Stomach (tissue), 9 donors: ENCODE measurements around the gene CLDN25. TPM values are rescaled to one million over a fixed set of nuclear protein-coding genes. Genes with fewer than 3 reads are reported as not detected.

Experiments used
- DNase-seq, 2 donors: peaks; one replicate each; pipeline versions ENCODE4 v3.0.0 to v3.0.0-alpha.2; 2013 to 2019
- H3K27ac ChIP-seq, 5 donors: fragments of 200-600 bp in 4 of 5; sonication (generic) in 4 of 5; one replicate each; pipeline ENCODE4 v1.5.1; 2013 to 2019; ENCODE audit warnings: mild to moderate bottlenecking in 1 of 5, moderate library complexity in 1 of 5
- H3K27me3 ChIP-seq, 3 donors: fragments of 200-600 bp; sonication (generic); one replicate each; pipeline ENCODE4 v1.5.1; 2017 to 2019; ENCODE audit warnings: mixed run types in 1 of 3
- H3K36me3 ChIP-seq, 4 donors: fragments of 200-600 bp; sonication (generic); 1 replicate in 3 of 4; 2 replicates in 1 of 4; pipeline ENCODE4 v1.5.1; 2016 to 2019
- H3K4me1 ChIP-seq, 4 donors: fragments of 200-600 bp; sonication (generic); one replicate each; pipeline ENCODE4 v1.5.1; 2016 to 2019
- H3K4me3 ChIP-seq, 4 donors: fragments of 200-600 bp; sonication (generic) in 3 of 4; one replicate each; pipeline ENCODE4 v1.5.1; 2016 to 2019; ENCODE audit warnings: mild to moderate bottlenecking in 1 of 4
- H3K9me3 ChIP-seq, 4 donors: fragments of 200-600 bp; sonication (generic); one replicate each; pipeline ENCODE4 v1.5.1; 2016 to 2019
- EP300 ChIP-seq: sonication (generic); formaldehyde crosslinking; IDR thresholded peaks from one replicate; pipeline ENCODE4 v1.6.1; 2017; ENCODE audit warnings: antibody characterized with exemption
- POLR2A ChIP-seq, 4 donors: fragments of 450-650 bp; IDR thresholded peaks; one replicate each; pipeline ENCODE4 v1.6.1; 2016; ENCODE audit warnings: antibody characterized with exemption in 4 of 4, control low read depth in 2 of 4, mild to moderate bottlenecking in 1 of 4, moderate library complexity in 1 of 4
- POLR2AphosphoS5 ChIP-seq, 3 donors: sonication (generic); formaldehyde crosslinking; IDR thresholded peaks; one replicate each; pipeline ENCODE4 v1.6.1; 2016; ENCODE audit warnings: antibody characterized with exemption in 3 of 3
- WGBS, 5 donors: extraction: QIAGEN DNeasy Blood & Tissue Kit in 3 of 5; methylation state at CpG; one replicate each; pipeline versions ENCODE4 v1.1.5 to v1.1.7; 2013 to 2018; 5-methylcytosine and 5-hydroxymethylcytosine counted together
- intact Hi-C: fragments of 100-400 bp; cut with DNase I; formaldehyde crosslinking; loops from one replicate; pipeline ENCODE4 v1.15.1; 2023; ENCODE audit warnings: low total_unique reads
- polyA plus RNA-seq, 3 donors: library from polyadenylated mRNA; stranded (reverse); fragments of 200-250 nt; gene quantifications; one replicate each; pipeline ENCODE4 v1.2.3, GENCODE V29; 2013
- small RNA-seq, 4 donors: library from RNA; depleted of rRNA; stranded (forward); fragments of <200 nt; gene quantifications; one replicate each; pipeline ENCODE3, GENCODE V24; 2016
- total RNA-seq, 5 donors: library from RNA; depleted of rRNA; stranded (reverse); fragments of >200 nt; gene quantifications; one replicate each; pipeline versions ENCODE4 v1.1.0 to v1.2.3, GENCODE V29; 2014 to 2016
- TF ChIP-seq, protein P1 (sequence below), 7 experiments: fragments of 450-650 bp in 4 of 7; fragments of 200-600 bp in 3 of 7; sonication (generic) in 3 of 7; IDR thresholded peaks; one replicate each; pipeline ENCODE4 v1.5.1; 2016 to 2019; ENCODE audit warnings: antibody characterized with exemption in 7 of 7, control low read depth in 2 of 7, mild to moderate bottlenecking in 1 of 7
- donor health status: healthy with polysubstance abuse.
- donor health status: Bipolar disorder and iron deficiency.
- donor health status: healthy.

Gene CLDN25
- total and polyA plus RNA-seq, 8 donors: not detected

DNA sequence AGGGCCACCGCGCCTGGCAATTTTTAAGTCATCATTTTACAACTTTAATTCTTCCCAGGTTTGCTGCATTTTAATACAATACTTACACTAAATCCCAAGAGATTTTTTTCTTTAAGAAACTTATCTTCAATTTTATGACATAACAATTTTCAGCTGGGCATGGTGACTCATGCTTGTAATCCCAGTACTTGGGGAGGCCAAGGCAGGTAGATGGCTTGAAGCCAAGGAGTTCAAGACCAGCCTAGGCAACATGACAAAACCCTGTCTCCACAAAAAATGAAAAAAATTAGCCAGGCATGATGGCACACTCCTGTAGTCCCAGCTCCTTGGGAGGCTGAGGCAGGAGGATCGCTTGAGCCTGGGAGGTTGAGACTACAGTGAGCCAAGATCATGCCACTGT lies 38.8 kb downstream of the CLDN25 start:
- Histone ChIP-seq H3K36me3 (peaks cover 10 to 80% (median 79%) of the 10 kb centered on the region in 4 donors), H3K4me1 (no peaks in the 10 kb centered on the region), H3K27ac (no peak overlapping the region), H3K4me3 (no peak overlapping the region), H3K27me3 (no peaks in the 10 kb centered on the region), H3K9me3 (no peaks in the 10 kb centered on the region)
- no peak for DNase-seq
- intact Hi-C loops: no loop called here
- TF ChIP-seq, protein P1, sequence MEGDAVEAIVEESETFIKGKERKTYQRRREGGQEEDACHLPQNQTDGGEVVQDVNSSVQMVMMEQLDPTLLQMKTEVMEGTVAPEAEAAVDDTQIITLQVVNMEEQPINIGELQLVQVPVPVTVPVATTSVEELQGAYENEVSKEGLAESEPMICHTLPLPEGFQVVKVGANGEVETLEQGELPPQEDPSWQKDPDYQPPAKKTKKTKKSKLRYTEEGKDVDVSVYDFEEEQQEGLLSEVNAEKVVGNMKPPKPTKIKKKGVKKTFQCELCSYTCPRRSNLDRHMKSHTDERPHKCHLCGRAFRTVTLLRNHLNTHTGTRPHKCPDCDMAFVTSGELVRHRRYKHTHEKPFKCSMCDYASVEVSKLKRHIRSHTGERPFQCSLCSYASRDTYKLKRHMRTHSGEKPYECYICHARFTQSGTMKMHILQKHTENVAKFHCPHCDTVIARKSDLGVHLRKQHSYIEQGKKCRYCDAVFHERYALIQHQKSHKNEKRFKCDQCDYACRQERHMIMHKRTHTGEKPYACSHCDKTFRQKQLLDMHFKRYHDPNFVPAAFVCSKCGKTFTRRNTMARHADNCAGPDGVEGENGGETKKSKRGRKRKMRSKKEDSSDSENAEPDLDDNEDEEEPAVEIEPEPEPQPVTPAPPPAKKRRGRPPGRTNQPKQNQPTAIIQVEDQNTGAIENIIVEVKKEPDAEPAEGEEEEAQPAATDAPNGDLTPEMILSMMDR (IDR thresholded peaks at IDR 0.05): no peak
- TF ChIP-seq POLR2A (IDR thresholded peaks at IDR 0.05): no peak
- no peak for TF ChIP-seq POLR2AphosphoS5 (IDR thresholded peaks at IDR 0.05)
- no peak for TF ChIP-seq EP300
- 97 to 100% (median 99%) methylated on average over 3 of the region's 3 CpGs for WGBS, 5 donors

DNA sequence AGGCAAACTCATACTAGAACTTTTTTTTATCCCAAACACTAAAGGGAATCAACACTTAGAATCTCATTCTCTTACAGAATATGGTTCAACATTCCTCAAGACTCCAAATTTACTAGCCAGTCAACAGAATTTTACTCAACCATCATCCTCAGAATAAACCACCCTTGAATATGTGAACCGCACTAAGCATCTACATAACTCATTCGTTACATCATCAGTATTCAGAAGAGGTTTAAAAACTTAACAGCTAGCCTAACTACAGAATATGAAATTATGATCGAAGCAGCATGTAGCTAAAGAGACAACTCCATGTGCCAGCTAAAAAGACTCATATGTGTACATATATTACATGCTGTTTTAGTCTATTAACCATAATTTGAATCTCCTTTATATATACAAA lies 47.9 kb downstream of the CLDN25 start:
- WGBS, 5 donors: 96 to 99% (median 98%) methylated on average over 3 of the region's 3 CpGs
- TF ChIP-seq POLR2A (IDR thresholded peaks at IDR 0.05) (no peak), EP300 (no peak), POLR2AphosphoS5 (IDR thresholded peaks at IDR 0.05) (no peak)
- TF ChIP-seq, protein P1 (IDR thresholded peaks at IDR 0.05): no peak
- no peaks in the 10 kb centered on the region for H3K4me1 ChIP-seq
- DNase-seq: no peak
- intact Hi-C loops: no loop called here
- no peaks in the 10 kb centered on the region for H3K9me3 ChIP-seq
- no peaks in the 10 kb centered on the region for H3K27me3 ChIP-seq
- H3K4me3 ChIP-seq: no peak overlapping the region
- no peak overlapping the region for H3K27ac ChIP-seq
- H3K36me3 ChIP-seq: peaks cover 0 to 97% (median 91%) of the 10 kb centered on the region in 4 donors

DNA sequence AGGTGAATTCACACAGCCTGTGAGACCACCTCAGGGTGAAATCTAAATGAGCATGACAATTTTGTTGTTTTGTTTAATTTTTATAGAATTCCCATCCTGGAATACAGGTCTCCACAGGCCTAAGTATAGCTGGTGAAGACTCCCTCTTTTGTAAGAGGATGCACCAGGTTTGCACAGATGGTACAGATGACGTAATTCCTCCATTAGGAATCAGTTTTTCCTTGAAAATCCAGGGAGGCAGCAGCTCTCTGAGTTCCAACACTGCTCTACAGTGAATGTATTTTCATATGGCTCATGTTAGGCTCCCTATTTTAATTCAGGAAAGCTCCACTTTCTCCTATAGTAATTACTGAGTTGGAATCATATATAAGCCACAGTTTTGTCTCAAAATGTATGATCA lies 48.6 kb downstream of the CLDN25 start:
- intact Hi-C loops: no loop called here
- H3K36me3 ChIP-seq: peaks cover 0 to 97% (median 91%) of the 10 kb centered on the region in 4 donors
- H3K9me3 ChIP-seq: no peaks in the 10 kb centered on the region
- WGBS, 5 donors: 88 to 96% (median 94%) methylated on average over 1 of the region's 1 CpG
- H3K27ac ChIP-seq: no peak overlapping the region
- H3K4me3 ChIP-seq: no peak overlapping the region
- DNase-seq: no peak
- no peaks in the 10 kb centered on the region for H3K27me3 ChIP-seq
- H3K4me1 ChIP-seq: no peaks in the 10 kb centered on the region
- no peak for TF ChIP-seq POLR2AphosphoS5 (IDR thresholded peaks at IDR 0.05)
- TF ChIP-seq EP300: no peak
- no peak for TF ChIP-seq POLR2A (IDR thresholded peaks at IDR 0.05)
- TF ChIP-seq, protein P1 (IDR thresholded peaks at IDR 0.05): no peak

DNA sequence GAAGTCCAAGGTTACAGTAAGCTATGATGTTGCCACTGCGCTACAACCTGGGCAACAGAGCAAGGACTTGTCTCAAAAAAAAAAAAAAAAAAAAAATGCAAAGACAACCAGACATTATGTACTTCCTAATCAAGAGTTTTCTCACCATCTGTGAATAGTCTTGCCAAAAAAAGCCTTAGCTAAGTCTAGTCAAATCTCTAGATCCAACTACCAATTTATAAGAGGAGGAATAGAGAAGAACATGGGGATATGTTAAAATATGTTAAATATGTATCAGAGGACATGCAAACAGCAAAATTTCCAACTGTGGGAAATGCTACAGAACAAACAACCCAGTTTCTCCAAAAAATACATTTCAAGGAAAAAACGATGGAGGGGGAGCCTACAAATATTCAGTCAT lies 50.2 kb downstream of the CLDN25 start:
- Histone ChIP-seq H3K36me3 (peaks cover 0 to 95% (median 88%) of the 10 kb centered on the region in 4 donors), H3K4me3 (no peak overlapping the region), H3K4me1 (no peaks in the 10 kb centered on the region), H3K9me3 (no peaks in the 10 kb centered on the region), H3K27ac (no peak overlapping the region), H3K27me3 (no peaks in the 10 kb centered on the region)
- DNase-seq: no peak
- intact Hi-C loops: no loop called here
- TF ChIP-seq POLR2A (IDR thresholded peaks at IDR 0.05) (no peak), POLR2AphosphoS5 (IDR thresholded peaks at IDR 0.05) (no peak), EP300 (no peak)
- TF ChIP-seq, protein P1 (IDR thresholded peaks at IDR 0.05): no peak
- WGBS, 5 donors: 86 to 95% (median 92%) methylated on average over 2 of the region's 2 CpGs

Small RNA genes lying within 50 kb of the gene (small RNA-seq; reads per million reads assigned to genes)
- gene LRRC37A13P: 0 reads per million in 4 donors
- 0 reads per million in 4 donors for gene RPS29P19

Other genes with a start within 250 kb of the CLDN25 start
- gene TMPRSS5, start 73.5 kb upstream of the CLDN25 start, total RNA-seq: 1 to 10 TPM in 2 of 5 donors, not detected in 3; 1.3 to 7.7 TPM
- under 1 TPM in 2 of 3 donors, not detected in 1; 0.25 to 0.45 TPM for gene TMPRSS5, start 73.5 kb upstream of the CLDN25 start, polyA plus RNA-seq
- 10 to 100 TPM in 1 of 5 donors, 1 to 10 TPM in 3, under 1 TPM in 1; 0.58 to 22.0 (median 9.6) TPM for gene ZW10, start 6.1 kb upstream of the CLDN25 start, total RNA-seq
- gene ZW10, start 6.1 kb upstream of the CLDN25 start, polyA plus RNA-seq: 1 to 10 TPM; 4.7 to 5.9 (median 5.8) TPM
- 10 to 100 TPM in 2 of 5 donors, 1 to 10 TPM in 2, under 1 TPM in 1; 0.87 to 23.9 (median 8.9) TPM for gene USP28, start 95.8 kb downstream of the CLDN25 start, total RNA-seq
- gene USP28, start 95.8 kb downstream of the CLDN25 start, polyA plus RNA-seq: 1 to 10 TPM; 5.5 to 8.9 (median 7.2) TPM
- under 1 TPM in 1 of 5 donors, not detected in 4; 0.18 TPM for gene HTR3B, start 125.0 kb downstream of the CLDN25 start, total RNA-seq
- not detected for gene HTR3B, start 125.0 kb downstream of the CLDN25 start, polyA plus RNA-seq
- gene HTR3A, start 195.3 kb downstream of the CLDN25 start, total RNA-seq: 1 to 10 TPM in 1 of 5 donors, not detected in 4; 1.7 TPM
- gene HTR3A, start 195.3 kb downstream of the CLDN25 start, polyA plus RNA-seq: 1 to 10 TPM in 1 of 3 donors, under 1 TPM in 1, not detected in 1; 0.30 to 1.9 TPM